HG03108 (cell line): ENCODE results near the gene MVB12B.

Experiments used
- ATAC-seq: cut with Tn5 transposase; IDR thresholded peaks from one replicate; pipeline ENCODE4 v1.9.1; 2021; ENCODE audit warnings: moderate library complexity; ENCODE audit not compliant: unreplicated experiment

The MVB12B gene

GRCh38 chr9:126401581-126401980, 75.0 kb downstream of the MVB12B start:
- ATAC-seq: no peak

- ATAC-seq: no peak
Observed at GRCh38 chr9:126403397-126403796, 76.8 kb downstream of the MVB12B start.

- ATAC-seq: no peak
Observed at GRCh38 chr9:126404459-126404858, 77.8 kb downstream of the MVB12B start.

GRCh38 chr9:126406075-126406667, 79.5 kb downstream of the MVB12B start:
- ATAC-seq: no peak

- no peak for ATAC-seq
Observed at GRCh38 chr9:126407114-126407870, 80.7 kb downstream of the MVB12B start.

GRCh38 chr9:126408004-126408403, 81.4 kb downstream of the MVB12B start:
- no peak for ATAC-seq

- ATAC-seq: no peak
Observed at GRCh38 chr9:126410229-126410628, 83.6 kb downstream of the MVB12B start.

- peak; percentile 82 for ATAC-seq
Observed at GRCh38 chr9:126411225-126411947, 84.8 kb downstream of the MVB12B start.

GRCh38 chr9:126411948-126412284, 85.3 kb downstream of the MVB12B start:
- ATAC-seq: peak; percentile 23

GRCh38 chr9:126412905-126413304, 86.3 kb downstream of the MVB12B start:
- no peak for ATAC-seq

- ATAC-seq: no peak
Observed at GRCh38 chr9:126413391-126414068, 86.9 kb downstream of the MVB12B start.

- no peak for ATAC-seq
Observed at GRCh38 chr9:126415741-126416370, 89.2 kb downstream of the MVB12B start.

- no peak for ATAC-seq
Observed at GRCh38 chr9:126417043-126417442, 90.4 kb downstream of the MVB12B start.

GRCh38 chr9:126417684-126418083, 91.1 kb downstream of the MVB12B start:
- no peak for ATAC-seq

- no peak for ATAC-seq
Observed at GRCh38 chr9:126418608-126419007, 92.0 kb downstream of the MVB12B start.

- no peak for ATAC-seq
Observed at GRCh38 chr9:126419475-126419874, 92.8 kb downstream of the MVB12B start.

- ATAC-seq: no peak
Observed at GRCh38 chr9:126420135-126420534, 93.5 kb downstream of the MVB12B start.

- ATAC-seq: no peak
Observed at GRCh38 chr9:126420643-126421564, 94.3 kb downstream of the MVB12B start.

GRCh38 chr9:126421567-126422428, 95.2 kb downstream of the MVB12B start:
- ATAC-seq: no peak
